NCI-H82 (cell line): ENCODE measurements around the gene GIMAP4.
"Not testable (repeated sequence)": the region's sequence is repeated elsewhere in the genome, so short reads cannot be mapped to it uniquely, and the experiment has no call there.

ENCODE experiments used
- DNase-seq: peaks from one replicate; lab custom pipeline; 2025; lab: John Stamatoyannopoulos, UW

GIMAP4 gene

GRCh38 chr7:150567169-150567568 is at the start of gene GIMAP4:
TSS of gene GIMAP4 (plus strand) at chr7:150567390. CDS start at chr7:150569902, 2,512 bp downstream.
- DNase-seq = no peak

GRCh38 chr7:150519310-150519709 is 47.9 kb upstream of the GIMAP4 start:
- DNase-seq = no peak

- DNase-seq = no peak
Observed at GRCh38 chr7:150520145-150520544, 47.0 kb upstream of the GIMAP4 start.

DNA sequence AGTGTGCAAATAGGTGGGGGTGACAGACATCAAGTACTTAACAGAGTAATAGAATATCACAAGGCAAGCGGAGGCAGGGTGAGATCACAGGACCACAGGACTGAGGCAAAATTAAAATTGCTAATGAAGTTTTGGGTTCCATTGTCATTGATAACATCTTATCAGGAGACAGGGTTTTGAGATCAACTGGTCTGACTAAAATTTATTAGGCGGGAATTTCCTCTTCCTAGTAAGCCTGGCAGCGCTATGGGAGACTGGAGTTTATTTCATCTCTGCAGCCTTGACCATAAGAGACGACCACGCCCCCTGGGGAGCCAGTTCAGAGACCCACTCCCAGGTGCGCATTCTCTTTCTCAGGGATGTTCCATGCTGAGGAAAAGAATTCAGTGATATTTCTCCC is 44.3 kb upstream of the GIMAP4 start:
- not testable (repeated sequence) for DNase-seq

DNA sequence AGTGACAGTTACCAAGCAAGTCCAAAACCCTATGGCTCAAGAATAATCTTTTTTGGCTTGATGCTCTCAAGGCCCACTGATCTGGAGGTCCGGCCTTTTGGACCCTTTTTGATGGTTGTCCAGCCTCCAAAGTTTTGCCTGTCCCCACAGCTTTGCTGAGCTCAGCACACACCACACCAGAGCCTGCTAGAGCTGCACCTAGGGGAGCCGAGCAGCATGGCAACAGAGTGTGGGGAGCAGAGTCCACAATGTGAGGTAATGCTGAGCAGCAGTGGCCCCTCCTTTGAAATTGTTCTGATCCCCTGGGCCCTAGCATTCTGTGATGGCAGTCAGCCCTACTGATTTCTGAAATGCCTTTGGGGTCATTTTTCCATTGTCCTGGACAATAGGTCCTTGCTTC is 43.2 kb upstream of the GIMAP4 start:
- DNase-seq = no peak

- no peak for DNase-seq
Observed at GRCh38 chr7:150531704-150532103, 35.5 kb upstream of the GIMAP4 start.

DNA sequence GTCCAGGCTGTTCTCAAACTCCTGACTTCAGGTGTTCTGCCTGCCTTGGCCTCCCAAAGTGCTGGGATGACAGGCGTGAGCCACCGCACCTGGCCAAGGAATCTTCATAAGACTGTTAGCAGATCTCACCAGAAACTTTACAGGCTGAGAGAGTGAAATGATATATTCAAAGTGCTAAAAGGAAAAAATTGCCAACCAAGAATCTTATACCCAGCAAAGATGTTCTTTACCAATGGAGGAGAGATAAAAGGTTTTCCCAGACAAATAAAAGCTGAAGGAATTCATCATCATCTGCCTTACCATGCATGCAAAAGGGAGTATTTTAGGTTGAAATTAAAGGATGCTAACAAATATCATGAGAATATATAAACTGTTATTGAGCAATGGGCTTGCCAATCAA is 28.9 kb upstream of the GIMAP4 start:
- DNase-seq = no peak

DNA sequence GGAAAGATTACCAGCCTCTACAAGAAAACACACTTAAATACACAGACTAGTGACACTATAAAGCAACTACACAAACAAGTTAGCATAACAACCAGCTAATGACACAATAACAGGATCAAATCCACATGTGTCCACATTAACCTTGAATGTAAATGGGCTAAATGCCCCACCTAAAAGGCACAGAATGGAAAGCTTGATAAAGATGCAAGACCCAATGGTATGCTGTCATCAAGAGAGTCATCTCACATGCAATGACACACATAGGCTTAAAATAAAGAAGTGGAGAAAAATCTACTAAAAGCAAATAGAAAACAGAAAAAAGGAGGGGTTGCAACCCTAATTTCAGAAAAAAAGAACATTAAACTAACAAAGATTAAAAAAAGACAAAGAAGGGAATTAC is 14.0 kb upstream of the GIMAP4 start:
- DNase-seq = no peak

- no peak for DNase-seq
Observed at GRCh38 chr7:150556521-150557138, 10.6 kb upstream of the GIMAP4 start.

DNA sequence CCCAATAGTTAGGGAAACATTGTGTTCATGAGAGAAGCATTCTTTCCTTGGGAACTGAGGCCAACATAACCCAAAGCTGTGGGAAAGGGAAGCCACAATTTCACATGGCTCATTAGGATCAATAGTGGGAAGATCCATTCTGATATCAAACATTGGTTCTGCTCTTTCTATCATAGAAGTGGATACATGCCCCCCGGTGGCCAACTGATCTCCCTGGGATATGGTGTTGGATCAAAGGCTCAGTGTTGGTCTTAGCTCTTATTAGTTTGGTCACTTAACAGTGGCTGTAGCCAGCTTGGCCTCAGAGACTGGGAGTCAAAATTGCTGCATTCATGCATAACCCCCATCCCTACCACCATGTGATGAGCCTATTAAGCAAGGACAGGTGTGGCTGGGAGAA is 6.7 kb upstream of the GIMAP4 start:
- no peak for DNase-seq

DNA sequence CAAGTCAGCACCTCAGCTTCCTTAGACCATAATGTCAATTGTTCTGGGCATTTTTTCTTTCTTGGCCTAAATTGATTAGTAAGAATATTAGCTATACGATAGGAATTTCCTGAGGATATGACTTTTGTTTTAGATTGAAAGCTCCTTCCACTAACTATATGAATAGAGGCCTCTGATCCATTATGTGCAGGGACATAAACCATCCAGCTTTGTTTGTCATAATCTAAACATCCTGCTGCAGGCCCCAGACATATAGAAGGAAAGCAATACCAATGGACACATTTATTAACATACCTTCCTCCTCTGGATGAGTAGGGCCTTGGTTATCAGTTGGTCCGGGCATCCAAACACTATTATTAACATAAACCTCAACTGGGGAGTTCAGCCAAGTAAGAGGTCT is 4.3 kb upstream of the GIMAP4 start:
- no peak for DNase-seq

- no peak for DNase-seq
Observed at GRCh38 chr7:150564006-150564405, 3.2 kb upstream of the GIMAP4 start.

DNA sequence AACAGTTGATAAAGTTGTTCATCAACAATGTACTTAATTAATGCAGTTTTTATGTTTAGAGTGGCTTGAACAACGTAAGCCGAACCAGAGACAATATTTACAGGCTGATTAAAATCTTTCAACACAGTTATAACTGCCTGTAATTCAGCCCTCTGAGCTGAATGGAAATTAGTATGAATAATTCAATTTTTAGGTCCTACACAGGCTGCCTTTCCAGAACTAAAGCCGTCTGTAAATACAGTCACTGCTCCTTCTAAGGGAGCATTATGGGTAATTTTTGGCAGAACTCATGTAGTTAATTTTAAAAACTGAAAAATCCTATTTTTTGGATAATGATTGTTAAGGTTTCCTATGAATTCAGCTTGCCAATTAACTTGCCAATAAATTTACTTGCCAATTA is 2.6 kb upstream of the GIMAP4 start:
- no peak for DNase-seq

GRCh38 chr7:150565239-150565638 is 2.0 kb upstream of the GIMAP4 start:
- DNase-seq = no peak

GRCh38 chr7:150566123-150566522 is 1.1 kb upstream of the GIMAP4 start:
- no peak for DNase-seq

DNA sequence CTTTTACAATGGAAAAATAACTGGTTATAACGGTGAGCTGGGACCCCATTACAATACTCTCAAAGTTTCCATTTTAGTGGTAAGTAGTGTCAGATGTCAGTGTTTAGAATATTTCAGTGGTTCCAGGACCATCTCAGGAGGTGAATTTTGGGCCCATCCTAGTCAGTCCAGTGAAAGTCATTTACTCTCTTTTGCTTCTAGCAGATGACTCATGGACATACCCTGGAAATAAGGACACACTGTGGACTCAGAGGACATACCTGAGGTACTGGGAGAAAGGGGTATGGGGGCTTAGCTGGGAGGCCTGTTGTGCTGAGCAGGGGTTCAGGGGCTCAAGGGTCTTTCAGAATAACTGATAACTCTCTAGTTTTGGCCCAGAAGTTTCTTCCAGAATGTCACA is 618 bp upstream of the GIMAP4 start:
- DNase-seq = no peak

DNA sequence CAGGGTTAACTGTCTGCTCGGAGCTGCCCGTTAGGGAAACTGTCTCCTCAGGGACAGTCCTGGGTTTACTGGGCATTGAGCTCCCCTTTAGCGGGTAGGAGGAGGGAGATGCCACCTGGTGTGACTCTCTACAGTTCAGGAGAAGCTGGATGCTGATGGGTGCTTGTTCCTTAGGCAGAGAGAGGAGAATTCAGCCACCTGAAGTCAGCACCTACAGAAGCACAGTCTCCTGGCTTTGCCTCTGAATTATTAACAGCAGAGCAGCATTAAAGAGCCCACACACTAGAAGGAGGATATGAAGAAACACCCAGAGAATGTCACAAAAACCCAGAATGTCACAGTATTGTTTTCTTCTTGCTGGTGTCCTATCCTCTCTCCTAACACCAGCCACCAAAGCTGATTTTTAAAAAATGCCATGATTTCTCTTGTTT is 696 bp downstream of the GIMAP4 start:
- DNase-seq = no peak

GRCh38 chr7:150568714-150569113 is 1.5 kb downstream of the GIMAP4 start:
- DNase-seq = no peak

DNA sequence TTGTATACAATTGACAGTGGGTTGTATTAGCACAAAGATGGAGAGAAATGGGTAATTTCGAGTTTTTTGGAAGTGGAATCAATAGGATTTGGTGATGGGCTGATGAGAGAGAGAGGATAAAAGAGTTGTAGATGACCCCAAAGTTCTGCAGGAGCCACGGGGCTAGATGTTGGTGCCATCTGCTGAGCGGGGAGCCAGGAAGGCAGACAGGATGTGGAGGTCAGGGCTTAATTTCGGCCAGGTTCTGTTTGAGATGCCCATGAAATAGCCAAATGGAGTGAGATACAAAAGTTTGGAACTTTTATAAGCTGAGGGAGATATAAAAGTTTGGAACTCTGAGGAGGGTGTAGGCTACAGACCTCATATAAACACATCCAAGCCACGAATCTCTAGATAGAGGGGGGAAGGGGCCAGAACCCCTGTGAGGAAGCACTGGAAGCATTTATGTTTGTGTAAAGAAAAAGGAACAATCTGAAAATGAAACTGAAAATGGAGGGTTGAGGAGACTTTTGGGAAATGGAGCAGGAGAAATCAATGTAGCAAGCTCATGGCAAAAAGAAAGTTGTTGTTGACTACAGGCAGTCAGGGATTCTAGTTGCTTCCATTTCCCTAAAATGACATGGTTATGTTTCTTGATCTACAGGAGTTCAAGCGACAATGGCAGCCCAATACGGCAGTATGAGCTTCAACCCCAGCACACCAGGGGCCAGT is 2.2 kb downstream of the GIMAP4 start:
- DNase-seq = no peak

GRCh38 chr7:150570556-150571465 is 3.6 kb downstream of the GIMAP4 start:
- DNase-seq = no peak

DNA sequence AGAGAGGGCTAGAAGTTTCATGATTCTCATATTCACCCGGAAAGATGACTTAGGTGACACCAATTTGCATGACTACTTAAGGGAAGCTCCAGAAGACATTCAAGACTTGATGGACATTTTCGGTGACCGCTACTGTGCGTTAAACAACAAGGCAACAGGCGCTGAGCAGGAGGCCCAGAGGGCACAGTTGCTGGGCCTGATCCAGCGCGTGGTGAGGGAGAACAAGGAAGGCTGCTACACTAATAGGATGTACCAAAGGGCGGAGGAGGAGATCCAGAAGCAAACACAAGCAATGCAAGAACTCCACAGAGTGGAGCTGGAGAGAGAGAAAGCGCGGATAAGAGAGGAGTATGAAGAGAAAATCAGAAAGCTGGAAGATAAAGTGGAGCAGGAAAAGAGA is 5.3 kb downstream of the GIMAP4 start:
- no peak for DNase-seq

- not testable (repeated sequence) for DNase-seq
Observed at GRCh38 chr7:150579979-150580637, 12.9 kb downstream of the GIMAP4 start.
